HCT116 (cell line): ENCODE data around the gene ITPR1. TPM values are rescaled to one million over a fixed set of nuclear protein-coding genes. Genes with fewer than 3 reads are reported as not detected.

Source experiments
- ATAC-seq: fragments of 200-7000 bp; cut with Tn5 transposase; 2 replicates; pipeline ENCODE4 v1.9.1; 2020; ENCODE audit warnings: mild to moderate bottlenecking, moderate library complexity
- BruUV-seq: library from RNA; stranded (reverse); fragments of 400-500 nt; replicated peaks from 2 replicates; lab custom pipeline; 2021; lab: Mats Ljungman, UMichigan
- CTCF ChIA-PET: fragments of 300-600 bp; sonication (Branson Sonifier 250); formaldehyde crosslinking; loops from one replicate; lab custom pipeline; 2021; ENCODE audit warnings: antibody characterized with exemption; lab: Charles Lee
- POLR2A ChIA-PET: fragments of 300-600, 350-600 bp; sonication (Branson Sonifier 250); formaldehyde crosslinking; loops from one replicate; lab custom pipeline; 2021; ENCODE audit warnings: antibody characterized with exemption; lab: Charles Lee
- RAD21 ChIA-PET, 2 experiments: fragments of 300-600 bp; sonication (Branson Sonifier 250); formaldehyde crosslinking; loops; one replicate each; lab custom pipeline; 2023; ENCODE audit warnings: low total read pairs in 2 of 2; ENCODE audit not compliant: uncharacterized antibody in 2 of 2, unreplicated experiment in 2 of 2, low non-redundant PET in 1 of 2; lab: Charles Lee
- DNase-seq: peaks from one replicate; pipeline ENCODE4 v3.0.0-alpha.2; 2010; ENCODE audit warnings: low read depth, low spot score
- H2AFZ ChIP-seq: fragments of 200-600 bp; shearing (Covaris generic), sonication (generic); 2 replicates; pipeline ENCODE4 v1.6.1; 2017; ENCODE audit warnings: low read depth, mixed run types, mixed read lengths, antibody characterized with exemption, low read length; ENCODE audit not compliant: poor library complexity, severe bottlenecking
- H3K27ac ChIP-seq: 2 replicates; pipeline ENCODE4 v1.5.1; 2012; ENCODE audit warnings: low read depth, low read length
- H3K27me3 ChIP-seq: fragments of 200-600 bp; sonication (generic); 2 replicates; pipeline ENCODE4 v1.6.1; 2016; ENCODE audit warnings: mixed run types, low read length, mixed read lengths; ENCODE audit not compliant: insufficient read depth
- H3K36me3 ChIP-seq, 2 experiments: fragments of 200-500 bp in 1 of 2; fragments of 200-600 bp in 1 of 2; sonication (Bioruptor generic) in 1 of 2; sonication (generic) in 1 of 2; 2 replicates each; pipeline versions ENCODE4 v1.5.1 to v1.6.1; 2014 to 2016; ENCODE audit warnings: low read length in 2 of 2, inconsistent platforms in 1 of 2, mixed read lengths in 1 of 2, mixed run types in 1 of 2; ENCODE audit not compliant: insufficient read depth in 2 of 2, control insufficient read depth in 1 of 2
- H3K4me1 ChIP-seq, 2 experiments: fragments of 200-600 bp in 1 of 2; sonication (generic) in 1 of 2; 2 replicates each; pipeline versions ENCODE4 v1.5.1 to v1.6.1; 2012 to 2017; ENCODE audit warnings: low read length in 2 of 2, inconsistent platforms in 1 of 2, mild to moderate bottlenecking in 1 of 2, mixed read lengths in 1 of 2, mixed run types in 1 of 2, moderate library complexity in 1 of 2; ENCODE audit not compliant: insufficient read depth in 2 of 2, control insufficient read depth in 1 of 2
- H3K4me2 ChIP-seq: fragments of 200-600 bp; sonication (generic); 2 replicates; pipeline ENCODE4 v1.6.1; 2017; ENCODE audit warnings: mixed run types, low read length, mixed read lengths
- H3K4me3 ChIP-seq, 2 experiments: fragments of 200-600 bp in 1 of 2; sonication (generic) in 1 of 2; replicated peaks in 1 of 2; 2 replicates each; pipeline ENCODE4 v1.5.1; 2011 to 2016; ENCODE audit warnings: low read length in 2 of 2, control low read depth in 1 of 2, low read depth in 1 of 2, mild to moderate bottlenecking in 1 of 2, mixed read lengths in 1 of 2, mixed run types in 1 of 2
- H3K79me2 ChIP-seq: fragments of 200-600 bp; sonication (generic); 2 replicates; pipeline ENCODE4 v1.6.1; 2017; ENCODE audit warnings: mild to moderate bottlenecking, mixed run types, low read length, moderate library complexity, mixed read lengths; ENCODE audit not compliant: insufficient read depth
- H3K9ac ChIP-seq: fragments of 200-600 bp; sonication (generic); 2 replicates; pipeline ENCODE4 v1.6.1; 2016; ENCODE audit warnings: low read length, mixed read lengths
- H3K9me2 ChIP-seq: fragments of 200-600 bp; sonication (generic), shearing (Covaris generic); 2 replicates; pipeline ENCODE4 v1.6.1; 2017; ENCODE audit warnings: mixed run types, mild to moderate bottlenecking, moderate library complexity; ENCODE audit not compliant: insufficient read depth
- H3K9me3 ChIP-seq, 2 experiments: fragments of 200-500 bp in 1 of 2; fragments of 200-600 bp in 1 of 2; sonication (Bioruptor generic) in 1 of 2; sonication (generic) in 1 of 2; 2 replicates each; pipeline ENCODE4 v1.6.1; 2014 to 2017; ENCODE audit warnings: low read length in 2 of 2, mixed read lengths in 2 of 2, inconsistent platforms in 1 of 2, low read depth in 1 of 2, mild to moderate bottlenecking in 1 of 2, mixed run types in 1 of 2, moderate library complexity in 1 of 2; ENCODE audit not compliant: control insufficient read depth in 1 of 2, insufficient read depth in 1 of 2
- H4K20me1 ChIP-seq: fragments of 200-600 bp; sonication (generic), shearing (Covaris generic); 2 replicates; pipeline ENCODE4 v1.6.1; 2017; ENCODE audit warnings: mixed run types, mild to moderate bottlenecking, moderate library complexity; ENCODE audit not compliant: insufficient read depth
- EGR1 ChIP-seq: IDR thresholded peaks from 2 replicates; pipeline ENCODE4 v1.6.1; 2012; ENCODE audit warnings: low read depth
- EZH2 ChIP-seq: fragments of 200-600 bp; sonication (generic); IDR thresholded peaks from 2 replicates; pipeline ENCODE4 v1.6.1; 2017; ENCODE audit warnings: antibody characterized with exemption, mixed run types
- FOSL1 ChIP-seq: IDR thresholded peaks from 2 replicates; pipeline ENCODE4 v1.6.1; 2012; ENCODE audit warnings: low read depth
- TCF7L2 ChIP-seq: IDR thresholded peaks from 2 replicates; pipeline ENCODE4 v1.7.0; 2011; ENCODE audit warnings: borderline replicate concordance, inconsistent platforms; ENCODE audit not compliant: insufficient read depth, insufficient read length; ENCODE audit errors: extremely low read depth
- intact Hi-C: fragments of 100-400 bp; cut with micrococcal nuclease; formaldehyde crosslinking; loops from 2 replicates; pipeline ENCODE4 v1.10.0; 2022
- total RNA-seq: library from RNA; stranded (reverse); gene quantifications from one replicate; pipeline ENCODE4 v1.2.1, GENCODE V29; 2021; ENCODE audit not compliant: unreplicated experiment
- TF ChIP-seq, protein P1 (sequence below): IDR thresholded peaks from 2 replicates; pipeline ENCODE4 v1.6.1; 2012

The ITPR1 gene
- total RNA-seq, 1 experiment from 2014 or later, result 9.2 TPM

DNA sequence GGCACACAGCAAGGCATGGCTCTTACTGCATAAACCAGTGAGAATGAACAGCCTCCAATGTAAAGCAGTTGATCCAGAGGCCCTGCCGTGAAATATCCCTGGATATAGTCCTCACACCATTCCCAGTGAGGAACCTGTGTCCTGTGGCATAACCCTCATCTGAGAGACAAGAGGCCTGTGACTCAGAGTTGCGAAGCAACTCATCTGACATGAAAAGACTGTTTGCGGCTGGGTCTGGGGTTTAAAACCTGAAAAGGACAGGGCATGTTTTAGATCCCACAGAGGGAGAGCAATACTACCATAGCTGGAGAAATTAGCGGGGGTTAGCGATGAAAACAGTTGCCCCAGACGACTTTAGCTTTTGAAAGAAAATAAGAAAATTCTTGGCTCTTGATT, 320.8 kb downstream of the ITPR1 start:
- Histone ChIP-seq H3K9ac (0 out of 2 replicates have a peak overlapping the region, but pooled peaks have one; percentile 3), H2AFZ (no peak overlapping the region), H3K9me2 (no peaks in the 10 kb centered on the region), H4K20me1 (no peaks in the 10 kb centered on the region), H3K36me3 (no peaks in the 10 kb centered on the region), H3K4me1 (peaks cover 0 to 15% of the 10 kb centered on the region in 2 experiments; a peak in 2 of 4 replicates), H3K79me2 (no peaks in the 10 kb centered on the region), H3K4me2 (peak overlapping the region; percentile 33), H3K27me3 (no peaks in the 10 kb centered on the region), H3K4me3 (no peak overlapping the region), H3K27ac (no peak overlapping the region), H3K9me3 (no peaks in the 10 kb centered on the region)
- ChIA-PET RAD21 (no interaction called here), CTCF (no interaction called here), POLR2A (no interaction called here)
- no peak for ATAC-seq
- intact Hi-C loops, result no loop called here
- no peak for DNase-seq
- BruUV-seq, result no TSS peak
- TF ChIP-seq TCF7L2 (no peak), EZH2 (no peak), FOSL1 (no peak)

DNA sequence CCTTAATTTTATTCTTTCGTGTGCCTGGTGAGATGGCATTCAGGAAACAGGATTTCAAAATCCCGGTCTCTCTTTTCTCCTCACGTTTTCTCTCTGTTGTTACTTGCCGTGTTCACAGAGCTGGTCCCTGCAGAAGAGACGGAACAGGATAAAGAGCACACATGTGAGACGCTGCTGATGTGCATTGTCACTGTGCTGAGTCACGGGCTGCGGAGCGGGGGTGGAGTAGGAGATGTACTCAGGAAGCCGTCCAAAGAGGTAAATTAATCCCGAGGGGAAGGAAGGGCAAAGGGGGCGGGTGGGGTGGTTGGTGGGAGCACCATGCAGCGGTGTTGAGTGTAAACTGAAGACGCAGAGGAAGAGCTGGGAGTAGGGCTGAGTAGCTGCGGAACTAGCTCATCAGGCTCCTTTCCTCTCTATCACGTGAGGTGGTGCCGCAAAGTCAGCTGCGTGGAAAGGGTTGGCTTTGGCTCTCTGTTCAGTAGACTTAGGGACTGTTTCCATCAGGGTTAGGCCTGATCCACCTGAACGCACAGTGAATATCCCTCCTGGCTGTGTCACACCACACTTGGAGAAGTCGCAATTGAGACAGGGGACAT, 321.3 kb downstream of the ITPR1 start:
- intact Hi-C loops, result no loop called here
- no TSS peak for BruUV-seq
- Histone ChIP-seq H3K9ac (0 out of 2 replicates have a peak overlapping the region, but pooled peaks have one; percentile 3), H3K27ac (no peak overlapping the region), H3K9me3 (no peaks in the 10 kb centered on the region), H4K20me1 (no peaks in the 10 kb centered on the region), H3K4me1 (peaks cover 0 to 15% of the 10 kb centered on the region in 2 experiments; a peak in 2 of 4 replicates), H3K27me3 (no peaks in the 10 kb centered on the region), H3K4me2 (peak overlapping the region; percentile 33), H3K79me2 (no peaks in the 10 kb centered on the region), H3K36me3 (no peaks in the 10 kb centered on the region), H2AFZ (no peak overlapping the region), H3K4me3 (no peak overlapping the region), H3K9me2 (no peaks in the 10 kb centered on the region)
- ChIA-PET POLR2A (no interaction called here), RAD21 (no interaction called here), CTCF (no interaction called here)
- DNase-seq (no peak), ATAC-seq (peak; percentile 71)
- TF ChIP-seq EGR1, result peak; percentile 60
- TF ChIP-seq, protein P1, sequence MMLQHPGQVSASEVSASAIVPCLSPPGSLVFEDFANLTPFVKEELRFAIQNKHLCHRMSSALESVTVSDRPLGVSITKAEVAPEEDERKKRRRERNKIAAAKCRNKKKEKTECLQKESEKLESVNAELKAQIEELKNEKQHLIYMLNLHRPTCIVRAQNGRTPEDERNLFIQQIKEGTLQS, result no peak
